Measurements from ENCODE around the gene USP1.
A peak's percentile ranks its signal among the peaks of the same experiment; 100 is the strongest.

Gene USP1

GRCh38 chr1:62437273-62437940 is 558 bp downstream of the USP1 start:
- H3K36me3 ChIP-seq (ENCODE audit: low read length), result peaks cover 18% of the 10 kb centered on the region
- H3K9ac ChIP-seq (ENCODE audit: low read length), result peak overlapping the region; percentile 100
- peaks cover 38% of the 10 kb centered on the region for H4K20me1 ChIP-seq (ENCODE audit: low read depth, low read length)
- no peaks in the 10 kb centered on the region for H3K27me3 ChIP-seq (ENCODE audit: low read length)
- no peak for TF ChIP-seq CTCF (IDR thresholded peaks at IDR 0.05; ENCODE audit: insufficient read depth, low read length, poor library complexity, severe bottlenecking)
- TF ChIP-seq EZH2phosphoT487 (conservative IDR thresholded peaks at IDR 0.05; ENCODE audit: low read length), result no peak
- H3K4me3 ChIP-seq (ENCODE audit: insufficient read depth, low read length, poor library complexity, severe bottlenecking), result peak overlapping the region; percentile 78
- H3F3A ChIP-seq (ENCODE audit: insufficient read depth), result peaks cover 14% of the 10 kb centered on the region
- peak overlapping the region; percentile 82 for H2AFZ ChIP-seq (ENCODE audit: low read depth, low read length, severe bottlenecking)
- peak overlapping the region; percentile 95 for H3K4me2 ChIP-seq (ENCODE audit: low read depth, low read length, poor library complexity, severe bottlenecking)
- peaks cover 58% of the 10 kb centered on the region for H3K79me2 ChIP-seq (ENCODE audit: insufficient read depth, low read length)
- H3K9me2 ChIP-seq (replicated peaks; ENCODE audit: insufficient read depth, low read length), result no peaks in the 10 kb centered on the region
- no peaks in the 10 kb centered on the region for H3K9me3 ChIP-seq (ENCODE audit: insufficient read depth, low read length)
- H3K27ac ChIP-seq (ENCODE audit: low read depth, low read length), result peak overlapping the region; percentile 99

GRCh38 chr1:62438163-62438562 is 1.3 kb downstream of the USP1 start:
- peaks cover 15% of the 10 kb centered on the region for H3F3A ChIP-seq (ENCODE audit: insufficient read depth)
- peak overlapping the region; percentile 100 for H3K9ac ChIP-seq (ENCODE audit: low read length)
- H3K27ac ChIP-seq (ENCODE audit: low read depth, low read length), result peak overlapping the region; percentile 99
- H4K20me1 ChIP-seq (ENCODE audit: low read depth, low read length), result peaks cover 38% of the 10 kb centered on the region
- H3K9me2 ChIP-seq (replicated peaks; ENCODE audit: insufficient read depth, low read length), result no peaks in the 10 kb centered on the region
- TF ChIP-seq CTCF (IDR thresholded peaks at IDR 0.05; ENCODE audit: insufficient read depth, low read length, poor library complexity, severe bottlenecking) (no peak), EZH2phosphoT487 (conservative IDR thresholded peaks at IDR 0.05; ENCODE audit: low read length) (no peak)
- H3K36me3 ChIP-seq (ENCODE audit: low read length), result peaks cover 25% of the 10 kb centered on the region
- no peak overlapping the region for H2AFZ ChIP-seq (ENCODE audit: low read depth, low read length, severe bottlenecking)
- H3K79me2 ChIP-seq (ENCODE audit: insufficient read depth, low read length), result peaks cover 65% of the 10 kb centered on the region
- peak overlapping the region; percentile 78 for H3K4me3 ChIP-seq (ENCODE audit: insufficient read depth, low read length, poor library complexity, severe bottlenecking)
- H3K27me3 ChIP-seq (ENCODE audit: low read length), result no peaks in the 10 kb centered on the region
- peak overlapping the region; percentile 95 for H3K4me2 ChIP-seq (ENCODE audit: low read depth, low read length, poor library complexity, severe bottlenecking)
- no peaks in the 10 kb centered on the region for H3K9me3 ChIP-seq (ENCODE audit: insufficient read depth, low read length)

- no peaks in the 10 kb centered on the region for H3K9me2 ChIP-seq (replicated peaks; ENCODE audit: insufficient read depth, low read length)
- H3K36me3 ChIP-seq (ENCODE audit: low read length), result peaks cover 39% of the 10 kb centered on the region
- H2AFZ ChIP-seq (ENCODE audit: low read depth, low read length, severe bottlenecking), result no peak overlapping the region
- H3F3A ChIP-seq (ENCODE audit: insufficient read depth), result peaks cover 25% of the 10 kb centered on the region
- H4K20me1 ChIP-seq (ENCODE audit: low read depth, low read length), result peaks cover 53% of the 10 kb centered on the region
- H3K9me3 ChIP-seq (ENCODE audit: insufficient read depth, low read length), result no peaks in the 10 kb centered on the region
- no peaks in the 10 kb centered on the region for H3K27me3 ChIP-seq (ENCODE audit: low read length)
- peak overlapping the region; percentile 95 for H3K4me2 ChIP-seq (ENCODE audit: low read depth, low read length, poor library complexity, severe bottlenecking)
- TF ChIP-seq CTCF (IDR thresholded peaks at IDR 0.05; ENCODE audit: insufficient read depth, low read length, poor library complexity, severe bottlenecking) (no peak), EZH2phosphoT487 (conservative IDR thresholded peaks at IDR 0.05; ENCODE audit: low read length) (no peak)
- H3K27ac ChIP-seq (ENCODE audit: low read depth, low read length), result no peak overlapping the region
- peak overlapping the region; percentile 78 for H3K4me3 ChIP-seq (ENCODE audit: insufficient read depth, low read length, poor library complexity, severe bottlenecking)
- H3K9ac ChIP-seq (ENCODE audit: low read length), result peak overlapping the region; percentile 100
- peaks cover 81% of the 10 kb centered on the region for H3K79me2 ChIP-seq (ENCODE audit: insufficient read depth, low read length)
These were observed 3.0 kb downstream of the USP1 start for GRCh38 chr1:62439652-62440371.
